K562 (cell line): ENCODE data around the gene CNPY3. TPM values are rescaled to one million over a fixed set of nuclear protein-coding genes. Genes with fewer than 3 reads are reported as not detected.

ENCODE experiments used
- BHLHE40 ChIP-seq: IDR thresholded peaks from 2 replicates; pipeline ENCODE4 v1.6.1; 2011; ENCODE audit warnings: low read length, improper control_type of control experiment
- CCNT2 ChIP-seq: IDR thresholded peaks from 2 replicates; pipeline ENCODE4 v1.6.1; 2011; ENCODE audit warnings: borderline replicate concordance, low read depth, mild to moderate bottlenecking, moderate library complexity, mixed read lengths, low read length; ENCODE audit not compliant: insufficient read length; ENCODE audit errors: extremely low read depth
- CTBP1 ChIP-seq: fragments of 450-650 bp; IDR thresholded peaks from 2 replicates; pipeline ENCODE4 v1.6.1; 2016; ENCODE audit warnings: borderline replicate concordance
- EP300 ChIP-seq: IDR thresholded peaks from 2 replicates; pipeline ENCODE4 v1.6.1; 2012; ENCODE audit warnings: low read length, improper control_type of control experiment
- HDAC2 ChIP-seq: fragments of 450-650 bp; IDR thresholded peaks from 2 replicates; pipeline ENCODE4 v1.6.1; 2016; ENCODE audit warnings: mild to moderate bottlenecking
- JUN ChIP-seq, 2 experiments: sonication (generic) in 1 of 2; formaldehyde crosslinking in 1 of 2; IDR thresholded peaks; 2 replicates each; pipeline versions ENCODE4 v1.6.1 to v1.8.0; 2012 to 2022; ENCODE audit warnings: borderline replicate concordance in 2 of 2, mild to moderate bottlenecking in 2 of 2, improper control_type of control experiment in 1 of 2, low read depth in 1 of 2, low read length in 1 of 2, missing genetic modification reagents in 1 of 2
- MEF2A ChIP-seq: IDR thresholded peaks from 2 replicates; pipeline ENCODE4 v1.6.1; 2011; ENCODE audit warnings: low read depth, mild to moderate bottlenecking, low read length, moderate library complexity; ENCODE audit not compliant: control insufficient read depth
- MTA2 ChIP-seq: fragments of 450-650 bp; IDR thresholded peaks from 2 replicates; pipeline ENCODE4 v1.6.1; 2016; ENCODE audit warnings: low read depth
- RBM34 ChIP-seq: fragments of 200-400 bp; formaldehyde crosslinking; IDR thresholded peaks from 2 replicates; pipeline ENCODE4 v1.6.1; 2018; ENCODE audit warnings: low read length, borderline replicate concordance; ENCODE audit not compliant: insufficient read depth
- SMARCB1 ChIP-seq: IDR thresholded peaks from 2 replicates; pipeline ENCODE4 v1.6.1; 2011; ENCODE audit warnings: improper control_type of control experiment, low read depth; ENCODE audit not compliant: insufficient read length
- ZFX ChIP-seq: sonication (generic); formaldehyde crosslinking; IDR thresholded peaks from 2 replicates; pipeline ENCODE4 v1.8.0; 2022; ENCODE audit warnings: mild to moderate bottlenecking, missing genetic modification reagents, moderate library complexity
- ZNF212 ChIP-seq: fragments of 450-650 bp; formaldehyde crosslinking; IDR thresholded peaks from 2 replicates; pipeline ENCODE4 v1.4.0; 2020; ENCODE audit warnings: mild to moderate bottlenecking
- polyA plus RNA-seq, 8 experiments: library from polyadenylated mRNA; depleted of rRNA in 4 of 8; stranded (reverse) in 5 of 8; unstranded in 3 of 8; fragments of >200 nt; fragmentation: Nextera tagmentation in 2 of 8; fragmentation: Illumina TruSeq in 1 of 8; extraction: Ambion mirVana in 2 of 8; extraction: Trizol in 1 of 8; gene quantifications; 2 replicates each; pipeline versions ENCODE4 v1.2.1 to v1.2.3, GENCODE V29; 2011 to 2014; ENCODE audit warnings: inconsistent platforms in 1 of 8, missing spikeins in 1 of 8
- total RNA-seq, 7 experiments: library from RNA; depleted of rRNA in 6 of 7; stranded (reverse); fragments of >200 nt in 6 of 7; fragmentation: Illumina TruSeq in 2 of 7; extraction: Trizol in 2 of 7; gene quantifications; 2 replicates each; pipeline versions ENCODE4 v1.2.1 to v1.2.3, GENCODE V29; 2011 to 2021; ENCODE audit warnings: low replicate concordance in 1 of 7
- TF ChIP-seq, protein P1 (sequence below): fragments of 250-450 bp; sonication (Bioruptor Pico); IDR thresholded peaks from 2 replicates; pipeline ENCODE4 v1.4.0; 2020; ENCODE audit warnings: mild to moderate bottlenecking, moderate library complexity
- TF ChIP-seq, protein P2 (sequence below): IDR thresholded peaks from 2 replicates; pipeline ENCODE4 v1.6.1; 2016; ENCODE audit warnings: missing genetic modification characterization, missing compliant biosample characterization
- TF ChIP-seq, protein P3 (sequence below): sonication (generic); formaldehyde crosslinking; IDR thresholded peaks from 2 replicates; pipeline ENCODE4 v1.4.0; 2020; ENCODE audit warnings: mild to moderate bottlenecking, missing genetic modification reagents
- TF ChIP-seq, protein P4 (sequence below): sonication (generic); formaldehyde crosslinking; IDR thresholded peaks from 2 replicates; pipeline ENCODE4 v1.8.0; 2022; ENCODE audit warnings: missing genetic modification reagents, mild to moderate bottlenecking, borderline replicate concordance

The CNPY3 gene
- total and polyA plus RNA-seq, 9 of the 15 experiments (the other 6 are each of a cell fraction or from before 2014, with no cell fraction given) = 2.4 to 37.4 (median 21.2) TPM

DNA sequence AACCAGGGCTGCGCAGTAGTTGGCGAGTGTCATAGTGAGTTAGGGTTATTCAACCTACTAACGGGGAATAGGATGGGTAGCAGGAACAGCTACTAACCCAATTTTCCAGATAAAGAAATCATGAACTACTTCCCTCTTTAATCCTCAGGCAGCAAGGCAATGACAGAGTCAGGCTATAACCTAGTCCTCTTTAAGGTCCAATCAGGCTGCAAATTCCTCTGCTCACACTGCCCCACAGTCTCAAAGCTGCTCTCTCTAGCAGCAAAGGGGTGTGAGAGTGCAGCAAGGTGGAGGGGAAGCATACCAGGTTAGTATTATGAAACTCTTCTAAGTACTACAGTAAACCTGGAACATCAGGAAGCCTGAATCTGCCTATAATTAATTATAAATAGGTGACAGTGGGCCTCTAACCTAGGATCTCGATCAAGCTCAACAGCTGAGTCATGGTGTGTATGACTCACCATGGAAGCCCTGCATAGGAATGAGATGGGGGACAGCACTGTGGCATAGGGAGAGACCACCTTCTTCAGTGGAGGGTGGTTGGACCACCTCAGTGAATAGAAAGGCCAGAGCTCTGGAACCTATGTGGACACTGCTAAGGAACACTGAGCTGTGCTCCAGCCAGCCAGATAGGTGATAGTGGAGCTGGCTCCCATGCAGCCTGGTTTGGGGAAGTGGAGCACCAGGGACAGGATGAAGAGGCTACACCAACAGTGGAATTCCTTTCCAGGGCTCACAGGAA lies 41.8 kb downstream of the CNPY3 start (continued):
- TF ChIP-seq CTBP1 (peak; percentile 75; the same call in 1 of the 2 replicates), HDAC2 (peak; percentile 77; the same call in 1 of the 2 replicates), ZFX (CRISPR knock-in tag) (0 out of 2 replicates have a peak, but pooled peaks have one; percentile 25), JUN (IDR thresholded peaks at IDR 0.05; ENCODE audit: borderline replicate concordance, low read depth, low read length) (peak; percentile 94), JUN (CRISPR knock-in tag; IDR thresholded peaks at IDR 0.05; ENCODE audit: borderline replicate concordance) (no peak), CCNT2 (no peak), MTA2 (0 out of 2 replicates have a peak, but pooled peaks have one; percentile 18), SMARCB1 (peak; percentile 82), ZNF212 (CRISPR knock-in tag) (no peak), RBM34 (no peak), EP300 (0 out of 2 replicates have a peak, but pooled peaks have one; percentile 3), MEF2A (no peak), BHLHE40 (no peak)
- TF ChIP-seq, protein P1, sequence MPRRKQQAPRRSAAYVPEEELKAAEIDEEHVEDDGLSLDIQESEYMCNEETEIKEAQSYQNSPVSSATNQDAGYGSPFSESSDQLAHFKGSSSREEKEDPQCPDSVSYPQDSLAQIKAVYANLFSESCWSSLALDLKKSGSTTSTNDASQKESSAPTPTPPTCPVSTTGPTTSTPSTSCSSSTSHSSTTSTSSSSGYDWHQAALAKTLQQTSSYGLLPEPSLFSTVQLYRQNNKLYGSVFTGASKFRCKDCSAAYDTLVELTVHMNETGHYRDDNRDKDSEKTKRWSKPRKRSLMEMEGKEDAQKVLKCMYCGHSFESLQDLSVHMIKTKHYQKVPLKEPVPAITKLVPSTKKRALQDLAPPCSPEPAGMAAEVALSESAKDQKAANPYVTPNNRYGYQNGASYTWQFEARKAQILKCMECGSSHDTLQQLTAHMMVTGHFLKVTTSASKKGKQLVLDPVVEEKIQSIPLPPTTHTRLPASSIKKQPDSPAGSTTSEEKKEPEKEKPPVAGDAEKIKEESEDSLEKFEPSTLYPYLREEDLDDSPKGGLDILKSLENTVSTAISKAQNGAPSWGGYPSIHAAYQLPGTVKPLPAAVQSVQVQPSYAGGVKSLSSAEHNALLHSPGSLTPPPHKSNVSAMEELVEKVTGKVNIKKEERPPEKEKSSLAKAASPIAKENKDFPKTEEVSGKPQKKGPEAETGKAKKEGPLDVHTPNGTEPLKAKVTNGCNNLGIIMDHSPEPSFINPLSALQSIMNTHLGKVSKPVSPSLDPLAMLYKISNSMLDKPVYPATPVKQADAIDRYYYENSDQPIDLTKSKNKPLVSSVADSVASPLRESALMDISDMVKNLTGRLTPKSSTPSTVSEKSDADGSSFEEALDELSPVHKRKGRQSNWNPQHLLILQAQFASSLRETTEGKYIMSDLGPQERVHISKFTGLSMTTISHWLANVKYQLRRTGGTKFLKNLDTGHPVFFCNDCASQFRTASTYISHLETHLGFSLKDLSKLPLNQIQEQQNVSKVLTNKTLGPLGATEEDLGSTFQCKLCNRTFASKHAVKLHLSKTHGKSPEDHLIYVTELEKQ (CRISPR knock-in tag) = no peak
- TF ChIP-seq, protein P2, sequence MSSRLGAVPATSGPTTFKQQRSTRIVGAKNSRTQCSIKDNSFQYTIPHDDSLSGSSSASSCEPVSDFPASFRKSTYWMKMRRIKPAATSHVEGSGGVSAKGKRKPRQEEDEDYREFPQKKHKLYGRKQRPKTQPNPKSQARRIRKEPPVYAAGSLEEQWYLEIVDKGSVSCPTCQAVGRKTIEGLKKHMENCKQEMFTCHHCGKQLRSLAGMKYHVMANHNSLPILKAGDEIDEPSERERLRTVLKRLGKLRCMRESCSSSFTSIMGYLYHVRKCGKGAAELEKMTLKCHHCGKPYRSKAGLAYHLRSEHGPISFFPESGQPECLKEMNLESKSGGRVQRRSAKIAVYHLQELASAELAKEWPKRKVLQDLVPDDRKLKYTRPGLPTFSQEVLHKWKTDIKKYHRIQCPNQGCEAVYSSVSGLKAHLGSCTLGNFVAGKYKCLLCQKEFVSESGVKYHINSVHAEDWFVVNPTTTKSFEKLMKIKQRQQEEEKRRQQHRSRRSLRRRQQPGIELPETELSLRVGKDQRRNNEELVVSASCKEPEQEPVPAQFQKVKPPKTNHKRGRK (tag) = no peak
- TF ChIP-seq, protein P3, sequence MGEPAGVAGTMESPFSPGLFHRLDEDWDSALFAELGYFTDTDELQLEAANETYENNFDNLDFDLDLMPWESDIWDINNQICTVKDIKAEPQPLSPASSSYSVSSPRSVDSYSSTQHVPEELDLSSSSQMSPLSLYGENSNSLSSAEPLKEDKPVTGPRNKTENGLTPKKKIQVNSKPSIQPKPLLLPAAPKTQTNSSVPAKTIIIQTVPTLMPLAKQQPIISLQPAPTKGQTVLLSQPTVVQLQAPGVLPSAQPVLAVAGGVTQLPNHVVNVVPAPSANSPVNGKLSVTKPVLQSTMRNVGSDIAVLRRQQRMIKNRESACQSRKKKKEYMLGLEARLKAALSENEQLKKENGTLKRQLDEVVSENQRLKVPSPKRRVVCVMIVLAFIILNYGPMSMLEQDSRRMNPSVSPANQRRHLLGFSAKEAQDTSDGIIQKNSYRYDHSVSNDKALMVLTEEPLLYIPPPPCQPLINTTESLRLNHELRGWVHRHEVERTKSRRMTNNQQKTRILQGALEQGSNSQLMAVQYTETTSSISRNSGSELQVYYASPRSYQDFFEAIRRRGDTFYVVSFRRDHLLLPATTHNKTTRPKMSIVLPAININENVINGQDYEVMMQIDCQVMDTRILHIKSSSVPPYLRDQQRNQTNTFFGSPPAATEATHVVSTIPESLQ = no peak
- TF ChIP-seq, protein P4, sequence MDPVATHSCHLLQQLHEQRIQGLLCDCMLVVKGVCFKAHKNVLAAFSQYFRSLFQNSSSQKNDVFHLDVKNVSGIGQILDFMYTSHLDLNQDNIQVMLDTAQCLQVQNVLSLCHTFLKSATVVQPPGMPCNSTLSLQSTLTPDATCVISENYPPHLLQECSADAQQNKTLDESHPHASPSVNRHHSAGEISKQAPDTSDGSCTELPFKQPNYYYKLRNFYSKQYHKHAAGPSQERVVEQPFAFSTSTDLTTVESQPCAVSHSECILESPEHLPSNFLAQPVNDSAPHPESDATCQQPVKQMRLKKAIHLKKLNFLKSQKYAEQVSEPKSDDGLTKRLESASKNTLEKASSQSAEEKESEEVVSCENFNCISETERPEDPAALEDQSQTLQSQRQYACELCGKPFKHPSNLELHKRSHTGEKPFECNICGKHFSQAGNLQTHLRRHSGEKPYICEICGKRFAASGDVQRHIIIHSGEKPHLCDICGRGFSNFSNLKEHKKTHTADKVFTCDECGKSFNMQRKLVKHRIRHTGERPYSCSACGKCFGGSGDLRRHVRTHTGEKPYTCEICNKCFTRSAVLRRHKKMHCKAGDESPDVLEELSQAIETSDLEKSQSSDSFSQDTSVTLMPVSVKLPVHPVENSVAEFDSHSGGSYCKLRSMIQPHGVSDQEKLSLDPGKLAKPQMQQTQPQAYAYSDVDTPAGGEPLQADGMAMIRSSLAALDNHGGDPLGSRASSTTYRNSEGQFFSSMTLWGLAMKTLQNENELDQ = no peak
